ENCODE data around the gene HECTD3.

HECTD3 gene

DNA sequence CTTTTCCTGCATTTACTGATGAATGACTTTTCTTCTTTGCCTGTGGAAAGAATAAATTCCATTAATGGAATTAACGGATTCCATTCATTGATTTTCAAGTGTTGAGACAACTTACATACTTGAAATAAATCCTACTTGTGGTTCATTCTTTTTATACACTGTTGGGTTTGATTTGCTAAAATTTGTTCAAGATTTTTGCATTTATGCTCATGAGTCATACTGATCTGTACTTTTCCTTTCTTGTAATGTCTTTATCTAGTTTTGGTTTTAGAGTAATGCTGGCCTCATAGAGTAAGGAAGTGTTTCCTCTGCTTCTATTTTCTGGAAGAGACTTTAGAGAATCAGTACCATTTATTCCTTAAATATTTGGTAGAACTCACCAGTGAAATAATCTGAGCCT is 15.3 kb upstream of the HECTD3 start:
- ATAC-seq (replicated peaks) = no peak
- Mint-ChIP-seq H3K36me3 (no peaks in the 10 kb centered on the region), H3K27me3 (no peaks in the 10 kb centered on the region), H3K27ac (no peak overlapping the region), H3K4me3 (no peak overlapping the region), H3K4me1 (no peaks in the 10 kb centered on the region), H3K9me3 (peaks cover 0 to 2% of the 10 kb centered on the region in 2 donors)
- DNase-seq = no peak

GRCh38 chr1:45023663-45024062 is 12.5 kb upstream of the HECTD3 start:
- ATAC-seq (replicated peaks) (no peak), DNase-seq (no peak)
- H3K4me1 Mint-ChIP-seq = peaks cover 0 to 3% of the 10 kb centered on the region in 2 donors
- no peaks in the 10 kb centered on the region for H3K36me3 Mint-ChIP-seq
- H3K27me3 Mint-ChIP-seq = no peaks in the 10 kb centered on the region
- H3K9me3 Mint-ChIP-seq = peaks cover 0 to 2% of the 10 kb centered on the region in 2 donors
- no peak overlapping the region for H3K27ac Mint-ChIP-seq
- H3K4me3 Mint-ChIP-seq = no peak overlapping the region

- ATAC-seq (replicated peaks) (peak; percentile 94 to 96), DNase-seq (peak; percentile 41)
- Mint-ChIP-seq H3K4me3 (no peak overlapping the region), H3K36me3 (peaks cover 7 to 14% of the 10 kb centered on the region in 2 donors), H3K27me3 (no peaks in the 10 kb centered on the region), H3K9me3 (no peaks in the 10 kb centered on the region), H3K4me1 (peaks cover 15 to 18% of the 10 kb centered on the region in 2 donors), H3K27ac (peak overlapping the region; percentile 65)
Observed at GRCh38 chr1:45018599-45019230, 7.6 kb upstream of the HECTD3 start.

DNA sequence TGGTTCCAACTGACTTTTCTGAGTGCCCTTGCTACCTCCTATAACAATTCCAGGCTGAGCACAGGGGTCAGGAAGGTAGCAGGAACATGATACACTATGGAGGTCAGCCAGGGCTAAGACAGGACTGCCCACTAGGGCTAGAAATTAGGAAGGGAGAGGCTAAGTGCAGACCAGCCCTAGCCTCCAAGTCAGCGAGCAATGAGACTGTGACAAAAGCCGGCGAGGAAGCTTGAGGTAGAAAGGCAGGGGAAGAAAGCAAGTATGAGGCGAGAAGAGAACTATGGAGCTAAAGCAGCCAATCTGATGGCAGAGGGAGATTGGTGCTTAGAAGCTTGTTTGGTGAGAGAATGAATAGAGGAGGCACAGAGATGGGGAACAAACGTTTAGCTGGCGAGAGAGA is 5.6 kb upstream of the HECTD3 start:
- no peak for ATAC-seq (replicated peaks)
- H3K9me3 Mint-ChIP-seq = no peaks in the 10 kb centered on the region
- peaks cover 24 to 36% of the 10 kb centered on the region in 2 donors for H3K4me1 Mint-ChIP-seq
- no peak overlapping the region for H3K4me3 Mint-ChIP-seq
- H3K27me3 Mint-ChIP-seq = no peaks in the 10 kb centered on the region
- peaks cover 7 to 14% of the 10 kb centered on the region in 2 donors for H3K36me3 Mint-ChIP-seq
- H3K27ac Mint-ChIP-seq = peak overlapping the region; percentile 26
- DNase-seq = no peak

DNA sequence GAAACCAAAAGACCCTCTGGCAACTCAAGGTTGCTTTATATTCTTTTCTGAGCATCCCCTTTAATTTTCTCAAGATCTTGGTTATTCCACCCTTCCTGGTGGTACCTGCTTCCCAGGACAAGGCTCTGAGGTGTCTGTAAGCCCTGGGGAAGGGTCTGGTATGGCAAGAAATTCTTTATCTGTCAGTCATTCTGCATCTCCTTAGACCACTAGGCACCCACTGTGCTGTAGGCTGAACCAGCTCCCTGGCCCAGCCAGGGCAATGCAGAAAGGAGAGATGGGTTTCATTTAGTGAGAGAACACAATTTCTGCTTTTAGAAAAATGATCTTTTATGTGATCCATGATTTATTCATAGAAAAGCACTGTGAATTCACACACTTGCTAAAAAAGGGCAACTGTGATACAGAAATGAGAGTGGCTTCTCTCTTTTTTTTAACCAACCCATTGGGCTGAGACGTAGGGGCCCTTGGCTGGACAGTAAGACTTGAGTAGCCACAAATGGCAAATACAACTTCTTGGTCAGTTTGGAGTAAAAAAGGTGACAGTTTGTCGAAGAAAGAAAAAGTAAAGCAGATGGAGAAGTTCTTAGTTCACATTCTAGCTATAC is 5.1 kb upstream of the HECTD3 start:
- Mint-ChIP-seq H3K27ac (no peak overlapping the region), H3K36me3 (peaks cover 7 to 14% of the 10 kb centered on the region in 2 donors), H3K4me1 (peaks cover 30 to 42% of the 10 kb centered on the region in 2 donors), H3K27me3 (no peaks in the 10 kb centered on the region), H3K9me3 (no peaks in the 10 kb centered on the region), H3K4me3 (no peak overlapping the region)
- ATAC-seq (replicated peaks) (no peak), DNase-seq (no peak)

GRCh38 chr1:45015683-45016082 is 4.6 kb upstream of the HECTD3 start:
- H3K27me3 Mint-ChIP-seq = no peaks in the 10 kb centered on the region
- DNase-seq = no peak
- H3K9me3 Mint-ChIP-seq = no peaks in the 10 kb centered on the region
- peaks cover 30 to 43% of the 10 kb centered on the region in 2 donors for H3K4me1 Mint-ChIP-seq
- H3K27ac Mint-ChIP-seq = no peak overlapping the region
- no peak for ATAC-seq (replicated peaks)
- H3K36me3 Mint-ChIP-seq = peaks cover 7 to 14% of the 10 kb centered on the region in 2 donors
- no peak overlapping the region for H3K4me3 Mint-ChIP-seq

DNA sequence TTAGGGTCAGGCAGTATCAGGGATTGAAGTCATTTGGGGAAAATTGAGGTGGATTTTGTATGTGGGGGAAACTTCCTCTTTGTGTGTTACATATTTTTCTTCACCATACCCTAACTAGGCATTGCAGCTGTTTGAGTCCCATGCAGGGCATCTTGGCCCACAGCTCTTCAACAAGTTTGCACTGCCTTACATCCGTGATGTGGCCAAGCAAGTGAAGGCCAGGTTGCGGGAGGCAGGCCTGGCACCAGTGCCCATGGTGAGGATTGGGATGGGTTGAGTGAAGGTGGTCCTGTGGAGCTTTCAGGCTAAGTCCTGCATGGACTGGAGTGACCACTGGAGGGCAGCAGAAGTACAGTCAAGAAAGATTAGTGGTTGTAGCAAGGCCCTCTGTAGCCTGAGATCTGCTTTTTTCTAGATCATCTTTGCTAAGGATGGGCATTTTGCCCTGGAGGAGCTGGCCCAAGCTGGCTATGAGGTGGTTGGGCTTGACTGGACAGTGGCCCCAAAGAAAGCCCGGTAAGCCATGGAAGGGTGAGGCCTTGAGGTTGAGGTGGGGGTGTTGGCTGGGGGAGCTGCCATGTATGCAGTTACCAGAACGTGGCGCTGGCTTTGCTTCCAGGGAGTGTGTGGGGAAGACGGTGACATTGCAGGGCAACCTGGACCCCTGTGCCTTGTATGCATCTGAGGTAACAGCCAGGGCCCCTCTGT is 3.4 kb upstream of the HECTD3 start:
- peak; percentile 28 to 32 for ATAC-seq (replicated peaks)
- Mint-ChIP-seq H3K27ac (peak overlapping the region; percentile 22), H3K4me3 (peak overlapping the region; percentile 39 to 55)

DNA sequence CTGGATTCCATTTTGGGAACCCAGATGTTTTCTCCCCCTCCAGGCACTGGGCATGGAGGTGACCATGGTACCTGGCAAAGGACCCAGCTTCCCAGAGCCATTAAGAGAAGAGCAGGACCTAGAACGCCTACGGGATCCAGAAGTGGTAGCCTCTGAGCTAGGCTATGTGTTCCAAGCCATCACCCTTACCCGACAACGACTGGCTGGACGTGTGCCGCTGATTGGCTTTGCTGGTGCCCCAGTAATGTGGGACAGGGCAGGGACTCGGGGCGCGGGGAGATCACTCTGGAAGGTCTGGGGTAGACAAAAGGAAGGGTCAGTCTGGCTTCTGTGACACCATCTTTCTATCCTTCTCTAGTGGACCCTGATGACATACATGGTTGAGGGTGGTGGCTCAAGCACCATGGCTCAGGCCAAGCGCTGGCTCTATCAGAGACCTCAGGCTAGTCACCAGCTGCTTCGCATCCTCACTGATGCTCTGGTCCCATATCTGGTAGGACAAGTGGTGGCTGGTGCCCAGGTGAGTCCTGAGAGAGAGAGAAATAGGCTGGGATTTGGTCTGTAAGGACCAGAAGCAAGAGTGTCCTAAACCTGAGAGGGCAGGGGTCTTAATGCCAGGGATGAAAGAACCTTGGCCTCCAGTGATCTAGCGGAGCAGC is 2.6 kb upstream of the HECTD3 start:
- H3K36me3 Mint-ChIP-seq = peaks cover 13 to 24% of the 10 kb centered on the region in 2 donors
- H3K4me1 Mint-ChIP-seq = peaks cover 47 to 59% of the 10 kb centered on the region in 2 donors
- H3K9me3 Mint-ChIP-seq = no peaks in the 10 kb centered on the region
- DNase-seq (no peak), ATAC-seq (replicated peaks) (no peak)
- no peaks in the 10 kb centered on the region for H3K27me3 Mint-ChIP-seq
- H3K4me3 Mint-ChIP-seq = peak overlapping the region; percentile 79 to 97
- peak overlapping the region; percentile 22 for H3K27ac Mint-ChIP-seq

More for the DNA sequence above, 3.4 kb upstream of the HECTD3 start:
- Mint-ChIP-seq H3K36me3 (peaks cover 7 to 17% of the 10 kb centered on the region in 2 donors), H3K4me1 (peaks cover 40 to 54% of the 10 kb centered on the region in 2 donors), H3K27me3 (no peaks in the 10 kb centered on the region), H3K9me3 (no peaks in the 10 kb centered on the region)
- DNase-seq = peak; percentile 68

DNA sequence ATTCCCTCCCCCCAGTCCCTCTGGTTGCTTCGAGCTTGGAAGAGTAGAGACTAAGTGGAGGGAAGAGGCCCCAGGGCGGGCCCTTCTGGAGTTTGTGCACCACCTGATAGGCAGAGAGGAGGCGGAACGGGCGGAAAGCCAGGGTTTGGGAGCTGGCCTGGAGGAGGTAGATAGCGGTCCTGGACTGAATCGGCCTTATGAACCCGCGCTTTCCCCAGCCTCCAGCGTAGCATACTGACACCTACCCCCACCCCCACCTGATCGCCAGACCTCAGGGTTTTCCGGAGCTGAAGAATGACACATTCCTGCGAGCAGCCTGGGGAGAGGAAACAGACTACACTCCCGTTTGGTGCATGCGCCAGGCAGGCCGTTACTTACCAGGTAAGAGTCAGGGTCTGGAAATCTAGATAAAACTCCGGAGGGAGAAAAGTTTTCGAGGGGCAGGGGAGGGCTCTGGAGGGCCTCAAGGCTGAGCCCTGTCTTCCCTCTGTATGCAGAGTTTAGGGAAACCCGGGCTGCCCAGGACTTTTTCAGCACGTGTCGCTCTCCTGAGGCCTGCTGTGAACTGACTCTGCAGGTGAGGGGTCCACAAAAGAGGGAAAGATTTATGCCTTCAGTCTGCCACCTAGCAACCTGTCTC is 1.6 kb upstream of the HECTD3 start:
- Mint-ChIP-seq H3K4me3 (peak overlapping the region; percentile 79 to 97), H3K27ac (peak overlapping the region; percentile 95), H3K27me3 (no peaks in the 10 kb centered on the region), H3K36me3 (peaks cover 18 to 32% of the 10 kb centered on the region in 2 donors), H3K4me1 (peaks cover 43 to 56% of the 10 kb centered on the region in 2 donors), H3K9me3 (no peaks in the 10 kb centered on the region)
- DNase-seq (no peak), ATAC-seq (replicated peaks) (peak in 1 of 2 donors; percentile 5)

DNA sequence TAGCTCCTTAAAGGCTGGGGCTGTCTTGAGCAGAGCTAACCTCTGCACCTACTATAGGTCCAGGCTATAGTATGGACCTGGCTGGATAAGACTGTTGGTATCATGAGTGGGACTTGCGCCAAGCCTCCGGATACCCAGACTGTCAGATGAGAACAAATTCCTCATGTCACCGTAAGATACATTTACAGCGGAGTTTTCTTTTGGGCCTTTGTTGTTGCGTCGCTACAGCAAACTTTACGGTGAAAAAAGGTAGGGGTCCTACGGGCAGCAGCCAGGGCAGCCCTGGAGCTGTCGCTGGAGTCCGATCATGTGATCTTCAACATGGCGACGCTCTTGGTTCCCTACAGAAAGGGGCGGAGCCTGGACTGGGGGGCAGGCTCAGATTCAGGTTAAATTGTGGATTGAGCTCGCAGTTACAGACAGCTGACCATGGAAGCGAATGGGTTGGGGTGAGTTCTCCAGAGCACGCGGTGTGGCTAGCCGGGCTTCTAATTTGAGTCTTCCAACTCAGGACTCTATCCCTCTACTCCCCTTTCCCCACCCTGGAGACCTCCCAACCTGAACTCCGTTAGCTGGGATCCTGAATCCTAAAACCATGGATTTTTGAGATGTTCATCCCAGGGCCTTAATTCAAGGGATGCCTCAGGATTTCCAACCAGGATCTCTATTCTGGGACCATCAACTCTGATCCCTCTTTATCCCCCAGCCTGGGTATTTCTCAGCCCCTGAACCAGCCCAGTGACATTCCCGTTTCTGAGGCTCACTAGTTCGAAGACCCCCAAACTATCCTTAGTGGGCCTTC is 914 bp upstream of the HECTD3 start, which contains the start of gene UROD:
TSS of gene UROD (plus strand) at position 418 of the 802 bp plus-strand sequence. CDS start at position 430, 12 bp downstream.
- no peaks in the 10 kb centered on the region for H3K9me3 Mint-ChIP-seq
- peak within 1 kb of the TSS; percentile 79 to 97 for H3K4me3 Mint-ChIP-seq
- peaks cover 43 to 56% of the 10 kb centered on the region in 2 donors for H3K4me1 Mint-ChIP-seq
- H3K36me3 Mint-ChIP-seq = peaks cover 21 to 36% of the 10 kb centered on the region in 2 donors
- H3K27me3 Mint-ChIP-seq = no peaks in the 10 kb centered on the region
- peak; percentile 90 for DNase-seq
- H3K27ac Mint-ChIP-seq = peak within 1 kb of the TSS; percentile 95
- ATAC-seq (replicated peaks) = peak; percentile 82 to 87

- H3K4me3 Mint-ChIP-seq = peak overlapping the region; percentile 79 to 97
Observed at GRCh38 chr1:45009956-45010854, 919 bp downstream of the HECTD3 start.

DNA sequence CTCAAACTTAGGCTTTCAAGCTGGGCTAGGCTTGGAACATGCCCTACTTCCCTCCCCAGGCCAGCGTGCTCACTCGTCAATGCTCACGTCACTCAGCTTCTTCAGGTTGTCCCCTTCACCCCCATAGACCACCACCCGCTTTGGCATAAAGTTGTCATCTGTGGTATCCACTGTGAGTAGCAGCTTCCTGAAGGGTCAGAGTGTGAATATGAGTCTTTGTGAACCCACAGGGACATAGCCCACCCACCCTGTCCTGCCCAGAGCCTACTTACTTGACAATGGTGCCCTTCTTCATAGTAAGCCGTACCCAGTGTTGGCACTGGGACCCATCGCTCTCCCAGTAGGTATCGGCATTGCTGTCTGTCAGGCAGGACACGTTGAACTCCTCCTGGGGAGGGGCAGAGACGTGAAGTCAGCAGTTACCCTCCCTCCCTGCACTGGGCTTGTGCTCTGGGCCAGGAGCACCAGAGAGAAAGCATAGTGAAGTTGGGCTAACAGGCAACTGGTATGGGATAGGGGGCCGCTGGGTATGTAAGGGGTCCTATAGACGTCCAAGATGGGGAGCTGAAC is 1.7 kb downstream of the HECTD3 start:
- Mint-ChIP-seq H3K27me3 (no peaks in the 10 kb centered on the region), H3K4me1 (peaks cover 37 to 51% of the 10 kb centered on the region in 2 donors), H3K36me3 (peaks cover 30 to 37% of the 10 kb centered on the region in 2 donors), H3K27ac (peak overlapping the region; percentile 87), H3K9me3 (no peaks in the 10 kb centered on the region), H3K4me3 (peak overlapping the region; percentile 79 to 97)
- no peak for ATAC-seq (replicated peaks)
- DNase-seq = no peak

More at GRCh38 chr1:45009956-45010854, 919 bp downstream of the HECTD3 start:
- peaks cover 43 to 56% of the 10 kb centered on the region in 2 donors for H3K4me1 Mint-ChIP-seq
- ATAC-seq (replicated peaks) (no peak), DNase-seq (no peak)
- H3K27ac Mint-ChIP-seq = peak overlapping the region; percentile 87
- H3K9me3 Mint-ChIP-seq = no peaks in the 10 kb centered on the region
- H3K36me3 Mint-ChIP-seq = peaks cover 28 to 37% of the 10 kb centered on the region in 2 donors
- no peaks in the 10 kb centered on the region for H3K27me3 Mint-ChIP-seq

Measured in stimulated activated naive B cell treated with anti-CD40 and anti-IgM and Interleukin-4, amounts not matched to agents 10 μg/mL and 1 μg/mL and 100 μg/mL, for 72 hours (primary cell).